Right lobe of liver (tissue), 6 donors: ENCODE measurements around the gene COPZ1. TPM values are rescaled to one million over a fixed set of nuclear protein-coding genes. Genes with fewer than 3 reads are reported as not detected.
A peak's percentile ranks its signal among the peaks of the same experiment; 100 is the strongest.

Experiments
- ATAC-seq, 4 donors: fragments of 200-7000 bp; cut with Tn5 transposase; one replicate each; pipeline ENCODE4 v1.9.1; 2020; ENCODE audit warnings: mild to moderate bottlenecking in 4 of 4, moderate library complexity in 4 of 4
- DNase-seq, 3 donors: peaks; one replicate each; pipeline ENCODE4 v3.0.0-alpha.2; 2020
- H3K27ac ChIP-seq, 3 donors: fragments of 200-600 bp; one replicate each; pipeline ENCODE4 v1.8.0; 2022
- H3K27me3 ChIP-seq, 2 donors: fragments of 200-600 bp; one replicate each; pipeline ENCODE4 v1.8.0; 2022
- H3K36me3 ChIP-seq, 4 donors: fragments of 200-600 bp; sonication (generic) in 1 of 4; one replicate each; pipeline versions ENCODE4 v1.5.1 to v1.8.0; 2017 to 2022; ENCODE audit warnings: control low read depth in 1 of 4
- H3K4me1 ChIP-seq, 4 donors: fragments of 200-600 bp; sonication (generic) in 1 of 4; one replicate each; pipeline versions ENCODE4 v1.5.1 to v1.8.0; 2017 to 2022; ENCODE audit warnings: control low read depth in 1 of 4
- H3K4me3 ChIP-seq, 3 donors: fragments of 200-600 bp; one replicate each; pipeline ENCODE4 v1.8.0; 2022
- H3K9me3 ChIP-seq, 4 donors: fragments of 200-600 bp; sonication (generic) in 1 of 4; one replicate each; pipeline versions ENCODE4 v1.5.1 to v1.8.0; 2017 to 2022; ENCODE audit warnings: control low read depth in 1 of 4
- CTCF ChIP-seq, 4 donors: fragments of 200-600 bp in 3 of 4; fragments of 450-650 bp in 1 of 4; IDR thresholded peaks; one replicate each; pipeline versions ENCODE4 v1.5.1 to v1.8.0; 2016 to 2022; ENCODE audit warnings: antibody characterized with exemption in 4 of 4, mild to moderate bottlenecking in 2 of 4
- POLR2A ChIP-seq: fragments of 450-650 bp; IDR thresholded peaks from one replicate; pipeline ENCODE4 v1.6.1; 2017; ENCODE audit warnings: antibody characterized with exemption, mild to moderate bottlenecking
- WGBS: methylation state at CpG from one replicate; pipeline ENCODE4 v1.1.6; 2018; ENCODE audit warnings: low coverage, low lambda C conversion rate; ENCODE audit not compliant: insufficient coverage; ENCODE audit errors: missing lambda C conversion rate; 5-methylcytosine and 5-hydroxymethylcytosine counted together
- intact Hi-C, 2 donors: fragments of 100-400 bp; cut with DNase I; formaldehyde crosslinking; loops; one replicate each; pipeline versions ENCODE4 v1.11.2 to v1.14.1; 2022
- long read RNA-seq: library from polyadenylated mRNA; unstranded; transcript quantifications from one replicate; pipeline ENCODE4 v2.0.0, GENCODE V29; 2019
- total RNA-seq, 6 experiments: library from RNA; depleted of rRNA in 2 of 6; stranded (reverse); fragments of >200 nt in 2 of 6; fragmentation: NEBNext Ultra II Directional in 3 of 6; extraction: Animal tissue kit (Norgen Biotek cat#: 25700) in 3 of 6; gene quantifications; one replicate each; pipeline versions ENCODE4 v1.1.0 to v1.2.4, GENCODE V29; 2016 to 2023
- donor health status: DM: no; HTN: yes; CAD: no.
- donor health status: DM: no; HTN: no; CAD: no.
- donor health status: DM: no; HTN: no; CAD: no.
- donor health status: DM: no; HTN: yes; CAD: no.
- donor health status: DM: no; HTN: yes; CAD: no.

The COPZ1 gene
- total RNA-seq: 10 to 100 TPM; 67.3 to 89.2 (median 74.9) TPM
- long read RNA-seq, transcript COPZ1-201 (9 exons, 1,897 nt): major isoform, 14 of 19 reads
- long read RNA-seq, partial matches to known transcripts: 3 of 19 reads
- long read RNA-seq, other reads (novel, unspliced or antisense): 0 of 19 reads

- Histone ChIP-seq H3K27ac (peak within 1 kb of the TSS; percentile 73 to 81 (median 76)), H3K9me3 (no peaks in the 10 kb centered on the region), H3K27me3 (no peaks in the 10 kb centered on the region), H3K4me3 (peak within 1 kb of the TSS; percentile 47 to 93 (median 69)), H3K4me1 (peaks cover 0 to 29% (median 12%) of the 10 kb centered on the region in 4 donors), H3K36me3 (no peaks in the 10 kb centered on the region)
- WGBS: under 1% methylated on average over 31 of the region's 34 CpGs
- peak; percentile 63 for TF ChIP-seq POLR2A
- TF ChIP-seq CTCF (IDR thresholded peaks at IDR 0.05): peak; percentile 68 to 82 (median 78)
- DNase-seq (peak; percentile 91 to 96 (median 94)), ATAC-seq (peak; percentile 95 to 99 (median 97))
- intact Hi-C loops: no loop called here
Measured at GRCh38 chr12:54324617-54325441, at the start of gene COPZ1. Gene COPZ1 (plus strand): TSS chr12:54325131. CDS start chr12:54325164, 33 bp downstream.

GRCh38 chr12:54276368-54276767 is 48.6 kb upstream of the COPZ1 start:
- ATAC-seq (no peak), DNase-seq (no peak)
- no peaks in the 10 kb centered on the region for H3K27me3 ChIP-seq
- no peak overlapping the region for H3K27ac ChIP-seq
- H3K36me3 ChIP-seq: peaks cover 0 to under 1% (median under 1%) of the 10 kb centered on the region in 4 donors
- 88% methylated on average over 3 of the region's 3 CpGs for WGBS
- no peaks in the 10 kb centered on the region for H3K9me3 ChIP-seq
- peaks cover 0 to 12% (median 5%) of the 10 kb centered on the region in 4 donors for H3K4me1 ChIP-seq
- no peak overlapping the region for H3K4me3 ChIP-seq
- intact Hi-C loops: no loop called here
- TF ChIP-seq POLR2A: no peak
- no peak for TF ChIP-seq CTCF (IDR thresholded peaks at IDR 0.05)

GRCh38 chr12:54277823-54278276 is 47.1 kb upstream of the COPZ1 start:
- TF ChIP-seq POLR2A: no peak
- no peak for TF ChIP-seq CTCF (IDR thresholded peaks at IDR 0.05)
- H3K36me3 ChIP-seq: peaks cover 5 to 15% (median 12%) of the 10 kb centered on the region in 4 donors
- H3K9me3 ChIP-seq: no peaks in the 10 kb centered on the region
- no peak overlapping the region for H3K27ac ChIP-seq
- WGBS: 32% methylated on average over 5 of the region's 5 CpGs
- H3K4me3 ChIP-seq: no peak overlapping the region
- H3K27me3 ChIP-seq: no peaks in the 10 kb centered on the region
- intact Hi-C loops: no loop called here
- peaks cover 0 to 24% (median 10%) of the 10 kb centered on the region in 4 donors for H3K4me1 ChIP-seq
- ATAC-seq: no peak
- DNase-seq: no peak

- H3K27me3 ChIP-seq: no peaks in the 10 kb centered on the region
- H3K27ac ChIP-seq: peak overlapping the region; percentile 58 to 92 (median 73)
- peaks cover 11 to 29% (median 25%) of the 10 kb centered on the region in 4 donors for H3K36me3 ChIP-seq
- no peaks in the 10 kb centered on the region for H3K9me3 ChIP-seq
- DNase-seq (no peak), ATAC-seq (no peak)
- under 1% methylated on average over 15 of the region's 19 CpGs for WGBS
- peaks cover 0 to 38% (median 17%) of the 10 kb centered on the region in 4 donors for H3K4me1 ChIP-seq
- no peak for TF ChIP-seq POLR2A
- no peak for TF ChIP-seq CTCF (IDR thresholded peaks at IDR 0.05)
- intact Hi-C loops: no loop called here
- peak overlapping the region; percentile 65 to 90 (median 72) for H3K4me3 ChIP-seq
Measured at GRCh38 chr12:54279227-54279631, 45.7 kb upstream of the COPZ1 start.
